Activated CD8-positive, alpha-beta memory T cell treated with anti-CD3 and anti-CD28 coated beads, Interleukin-2, amount 50 U/mL, for 1 hour (primary cell): ENCODE measurements around the gene UGT1A8.
"Not testable (repeated sequence)": the region's sequence is repeated elsewhere in the genome, so short reads cannot be mapped to it uniquely, and the experiment has no call there.

ENCODE experiments used
- DNase-seq: peaks from one replicate; pipeline ENCODE4 v3.0.0-alpha.2; 2020; ENCODE audit errors: extremely low read depth

The UGT1A8 gene

GRCh38 chr2:233639860-233640259 lies 22.4 kb downstream of the UGT1A8 start:
- no peak for DNase-seq

DNA sequence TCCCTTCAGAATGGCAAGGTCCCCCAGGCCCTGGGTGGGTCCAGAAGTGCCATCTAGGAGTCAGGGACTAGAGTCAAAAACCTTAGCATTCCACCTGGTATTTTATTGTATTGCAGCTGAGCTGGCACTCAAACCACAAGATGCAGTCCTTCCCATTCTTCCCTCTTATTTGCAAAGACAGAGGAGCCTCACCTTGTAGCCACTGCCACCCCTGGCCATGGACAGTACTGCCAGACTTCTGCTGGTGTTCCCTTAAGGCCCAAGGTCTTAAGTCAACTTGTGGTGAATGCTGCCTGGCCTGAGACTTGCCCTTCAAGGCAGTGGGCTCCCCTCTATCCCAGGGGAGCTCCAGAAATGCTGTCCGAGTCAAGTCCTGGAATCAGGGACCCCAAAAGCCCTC lies 25.7 kb downstream of the UGT1A8 start:
- DNase-seq = no peak

DNA sequence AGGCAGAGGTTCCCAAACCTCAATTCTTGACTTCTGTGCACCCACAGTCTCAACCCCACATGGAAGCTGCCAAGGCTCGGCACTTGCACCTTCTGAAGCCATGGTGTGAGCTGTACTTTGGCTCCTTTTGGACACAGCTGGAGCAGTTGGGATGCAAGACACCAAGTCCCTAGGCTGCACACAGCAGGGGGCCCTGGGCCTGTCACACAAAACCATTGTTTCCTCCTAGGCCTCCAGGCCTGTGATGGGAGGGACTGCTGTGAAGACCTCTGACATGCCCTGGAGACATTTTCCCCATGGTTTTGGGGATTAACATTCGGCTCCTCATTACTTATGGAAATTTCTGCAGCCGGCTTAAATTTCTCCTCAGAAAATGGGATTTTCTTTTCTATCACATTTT lies 28.6 kb downstream of the UGT1A8 start:
- DNase-seq = not testable (repeated sequence)

- DNase-seq = no peak
Observed at GRCh38 chr2:233650981-233651380, 33.5 kb downstream of the UGT1A8 start.

- DNase-seq = no peak
Observed at GRCh38 chr2:233651430-233651829, 34.0 kb downstream of the UGT1A8 start.

DNA sequence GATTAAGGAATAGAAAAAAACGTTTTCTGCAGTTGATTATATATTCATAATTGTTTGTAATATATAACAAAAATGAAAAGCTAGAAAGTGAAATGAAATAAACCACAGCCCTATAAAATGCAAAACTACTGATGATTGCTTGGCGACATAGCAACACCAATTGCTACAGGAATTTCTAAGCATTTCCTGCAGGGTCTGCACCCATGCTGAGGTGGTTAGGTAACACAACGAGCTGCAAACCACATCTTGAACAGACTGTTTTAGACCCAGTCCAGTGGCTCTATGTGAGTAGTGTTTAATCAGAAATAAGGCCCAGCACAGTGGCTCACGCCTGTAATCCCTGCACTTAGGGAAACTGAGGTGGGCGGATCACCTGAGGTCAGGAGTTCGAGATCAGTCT lies 37.1 kb downstream of the UGT1A8 start:
- DNase-seq = no peak

DNA sequence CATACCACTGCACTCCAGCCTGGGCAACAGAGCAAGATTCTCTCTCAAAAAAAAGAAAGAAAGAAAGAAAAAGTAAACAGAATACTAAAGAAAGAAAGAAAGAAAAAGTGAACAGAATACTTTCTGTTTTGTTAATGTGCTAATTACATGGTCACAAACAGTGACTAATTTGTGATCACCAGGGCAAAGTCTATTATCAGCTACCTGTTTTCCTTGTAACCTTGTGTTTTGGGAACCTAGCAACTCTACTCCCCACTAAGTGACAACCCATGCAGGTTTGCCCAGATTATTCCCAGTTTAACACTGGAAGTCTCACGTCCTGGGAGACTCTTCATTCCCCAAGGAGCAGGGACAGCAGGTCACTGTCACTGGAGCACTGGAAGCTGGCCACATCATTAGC lies 37.6 kb downstream of the UGT1A8 start:
- no peak for DNase-seq

- DNase-seq = not testable (repeated sequence)
Observed at GRCh38 chr2:233655943-233656342, 38.5 kb downstream of the UGT1A8 start.

DNA sequence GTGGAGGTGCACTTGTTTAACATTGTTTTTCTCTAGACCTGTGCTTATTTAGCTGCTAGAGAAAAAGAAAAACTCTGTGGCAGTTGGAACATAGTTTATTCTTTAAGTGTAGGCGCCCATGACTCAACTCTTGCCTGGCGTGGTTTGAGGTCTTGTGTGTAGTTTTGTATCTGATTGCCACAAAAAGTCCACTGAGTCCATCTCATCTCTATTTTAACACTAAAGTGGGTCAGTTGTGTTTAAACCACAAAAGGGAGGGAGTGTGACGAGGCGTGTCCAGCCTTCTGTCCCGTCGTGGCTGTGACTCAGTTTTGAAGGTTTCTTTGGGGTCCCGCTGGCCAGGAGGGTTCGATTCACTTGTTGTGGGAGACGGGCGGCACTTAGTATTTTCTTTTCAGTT lies 39.0 kb downstream of the UGT1A8 start:
- DNase-seq = no peak

DNA sequence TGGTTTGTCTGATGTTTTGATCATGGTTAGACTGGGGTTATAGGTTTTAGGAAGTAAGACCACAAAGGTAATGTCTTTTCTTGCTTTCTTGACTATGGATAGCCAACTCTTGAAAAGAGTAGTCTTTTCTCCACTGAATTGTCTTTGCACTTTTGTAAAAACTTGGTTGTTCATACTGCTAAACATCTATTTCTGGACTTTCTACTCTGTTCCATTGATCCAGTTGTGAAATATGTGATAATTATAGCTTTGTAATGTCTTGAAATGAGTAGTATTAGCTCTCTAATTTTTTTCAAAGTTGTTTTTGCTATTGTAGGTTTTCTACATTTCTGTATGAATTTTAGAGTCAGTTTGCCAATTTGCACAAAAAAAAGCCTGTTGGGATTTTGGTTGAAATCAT lies 41.2 kb downstream of the UGT1A8 start:
- DNase-seq = no peak

DNA sequence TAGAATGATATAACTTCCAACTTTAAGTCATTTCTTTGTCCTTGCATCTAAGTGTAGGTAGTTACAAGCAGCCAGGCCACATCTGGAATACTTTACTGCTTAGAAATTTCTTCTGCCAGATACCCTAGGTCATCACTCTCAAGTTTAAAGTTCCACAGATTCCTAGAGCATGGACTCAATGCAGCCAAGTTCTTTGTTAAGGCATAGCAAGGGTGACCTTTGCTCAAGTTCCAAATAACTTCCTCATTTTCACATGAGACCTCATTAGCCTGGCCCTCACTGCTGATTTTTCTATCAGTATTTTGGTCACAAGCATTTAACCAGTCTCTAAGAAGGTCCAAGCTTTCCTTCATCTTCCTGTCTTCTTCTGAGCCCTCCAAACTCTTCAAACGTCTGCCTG lies 46.5 kb downstream of the UGT1A8 start:
- no peak for DNase-seq

DNA sequence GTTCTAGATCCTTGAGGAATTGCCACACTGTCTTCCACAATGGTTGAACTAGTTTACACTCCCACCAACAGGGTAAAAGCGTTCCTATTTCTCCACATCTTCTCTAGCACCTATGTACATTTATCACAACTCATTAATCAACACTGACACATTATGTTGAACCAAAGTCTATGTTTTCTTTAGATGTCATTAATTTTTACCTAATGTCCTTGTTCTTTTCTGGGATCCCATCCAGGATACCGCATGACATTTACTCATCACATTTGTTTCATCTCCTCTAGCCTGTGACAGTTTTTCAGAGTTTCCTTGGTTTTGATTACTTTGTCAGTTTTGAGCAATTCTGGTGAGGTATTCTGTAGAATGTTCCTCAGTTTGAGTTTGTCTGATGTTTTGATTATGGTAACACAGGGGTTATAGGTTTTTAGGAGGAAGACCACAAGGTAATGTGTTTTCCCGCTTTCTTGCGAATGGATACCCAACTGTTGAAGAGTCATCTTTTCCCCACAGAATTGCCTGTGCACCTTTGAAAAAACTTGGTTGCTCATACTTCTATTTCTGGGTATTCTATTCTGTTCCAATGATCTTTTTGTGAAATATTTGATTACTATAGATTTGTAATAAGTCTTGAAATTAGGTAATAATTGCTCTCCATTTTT lies 51.3 kb downstream of the UGT1A8 start:
- no peak for DNase-seq

GRCh38 chr2:233671290-233672161 lies 54.1 kb downstream of the UGT1A8 start, which contains the start of gene UGT1A9:
TSS of gene UGT1A9 (plus strand) at chr2:233671898. CDS start at chr2:233671935, 37 bp downstream.
- DNase-seq = no peak

GRCh38 chr2:233672886-233673285 lies 55.5 kb downstream of the UGT1A8 start:
- no peak for DNase-seq

- no peak for DNase-seq
Observed at GRCh38 chr2:233673896-233674295, 56.5 kb downstream of the UGT1A8 start.

- no peak for DNase-seq
Observed at GRCh38 chr2:233674314-233674713, 56.9 kb downstream of the UGT1A8 start.

- DNase-seq = no peak
Observed at GRCh38 chr2:233674995-233675394, 57.6 kb downstream of the UGT1A8 start.

GRCh38 chr2:233676046-233676445 lies 58.6 kb downstream of the UGT1A8 start:
- DNase-seq = no peak

GRCh38 chr2:233679196-233679595 lies 61.8 kb downstream of the UGT1A8 start:
- no peak for DNase-seq

DNA sequence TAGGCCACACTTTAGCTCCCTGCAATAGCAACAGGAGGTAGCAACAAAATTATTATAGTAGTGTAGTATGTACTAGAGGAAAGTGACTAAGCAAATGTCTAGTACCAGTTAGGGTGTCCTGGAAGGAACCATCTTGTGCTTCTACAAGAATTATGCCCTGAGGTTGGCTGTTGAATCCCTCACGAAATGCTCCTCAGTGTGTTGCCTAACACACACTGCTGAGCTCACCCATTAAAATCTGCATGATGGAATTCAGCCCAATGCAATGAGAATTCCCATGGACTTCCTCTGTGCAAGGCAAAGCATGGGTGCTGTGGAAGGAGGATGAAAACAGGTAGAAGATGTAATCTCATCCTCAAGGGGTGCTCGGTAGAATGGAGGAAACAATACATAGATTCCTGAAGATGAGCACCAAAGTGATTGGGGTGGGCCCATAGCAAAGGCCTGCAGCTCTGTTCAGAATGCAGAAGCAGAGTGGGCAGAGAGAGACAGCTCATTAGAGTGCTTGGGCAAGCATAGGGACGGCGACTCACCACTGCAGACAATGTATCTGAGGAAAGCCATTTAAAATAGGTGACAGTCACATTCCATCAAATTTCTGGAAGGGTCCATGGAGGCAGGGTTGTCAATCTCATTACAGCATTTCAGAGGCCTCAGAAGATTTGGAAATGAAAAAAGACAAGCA lies 63.1 kb downstream of the UGT1A8 start:
- DNase-seq = no peak

DNA sequence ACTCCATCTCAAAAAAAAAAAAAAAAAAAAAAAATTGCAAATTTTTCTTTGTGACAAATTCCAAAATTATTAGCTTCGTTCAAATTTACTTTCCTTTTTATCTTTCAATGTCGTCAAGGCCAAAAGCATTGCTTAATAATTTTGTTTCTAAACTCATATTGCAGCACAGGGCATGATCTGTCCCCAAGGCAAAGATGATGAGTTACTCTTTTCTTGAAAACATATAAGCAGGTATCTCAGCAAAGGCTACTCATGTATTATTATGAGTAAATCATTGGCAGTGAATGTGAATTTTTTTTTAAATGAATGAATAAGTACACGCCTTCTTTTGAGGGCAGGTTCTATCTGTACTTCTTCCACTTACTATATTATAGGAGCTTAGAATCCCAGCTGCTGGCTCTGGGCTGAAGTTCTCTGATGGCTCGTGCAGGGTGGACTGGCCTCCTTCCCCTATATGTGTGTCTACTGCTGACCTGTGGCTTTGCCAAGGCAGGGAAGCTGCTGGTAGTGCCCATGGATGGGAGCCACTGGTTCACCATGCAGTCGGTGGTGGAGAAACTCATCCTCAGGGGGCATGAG lies 64.2 kb downstream of the UGT1A8 start, which contains the start of gene UGT1A7:
UGT1A7 (plus strand) TSS at position 381 of the 579 bp plus-strand sequence; CDS start at position 418, 37 bp downstream.
- no peak for DNase-seq

GRCh38 chr2:233684640-233685039 lies 67.2 kb downstream of the UGT1A8 start:
- no peak for DNase-seq
